Measurements from ENCODE around the gene TPD52L2. TPM values are rescaled to one million over a fixed set of nuclear protein-coding genes. Genes with fewer than 3 reads are reported as not detected.

Gene TPD52L2
- total RNA-seq, 1 experiment from 2014 or later: 293 TPM

- BruUV-seq (replicated peaks): no TSS peak
- Mint-ChIP-seq H3K4me1 (ENCODE audit: low read depth, unreplicated experiment) (peaks cover 23% of the 10 kb centered on the region), H3K27me3 (ENCODE audit: insufficient read depth, unreplicated experiment) (peaks cover 9% of the 10 kb centered on the region), H3K9me3 (ENCODE audit: unreplicated experiment) (no peaks in the 10 kb centered on the region), H3K27ac (ENCODE audit: unreplicated experiment) (no peak overlapping the region), H3K4me3 (ENCODE audit: unreplicated experiment) (peak overlapping the region; percentile 66), H3K36me3 (ENCODE audit: insufficient read depth, unreplicated experiment) (peaks cover 11% of the 10 kb centered on the region)
- H3K27me3 ChIP-seq (replicated peaks; ENCODE audit: control insufficient read depth, insufficient read depth, low read length): peaks cover 11% of the 10 kb centered on the region
- intact Hi-C loops (cut with micrococcal nuclease; ENCODE audit: unreplicated experiment): no loop called here
- ChIA-PET CTCF (no interaction called here), POLR2A (no interaction called here)
- no peak for DNase-seq
- peaks cover 36% of the 10 kb centered on the region for H3K4me1 ChIP-seq
- no peaks in the 10 kb centered on the region for H3K9me3 ChIP-seq
- TF ChIP-seq CTCF (IDR thresholded peaks at IDR 0.05; ENCODE audit: insufficient read depth in 1 of 2, low read depth in 1 of 2, low read length in 1 of 2, severe bottlenecking in 1 of 2, unreplicated experiment in 1 of 2): no peak
- peak overlapping the region; percentile 59 for H3K4me3 ChIP-seq (ENCODE audit: low read depth, low read length)
- H3K36me3 ChIP-seq (ENCODE audit: control insufficient read depth, insufficient read depth, low read length): no peaks in the 10 kb centered on the region
Observed at GRCh38 chr20:63831646-63831992, 33.5 kb upstream of the TPD52L2 start.

- no peak for TF ChIP-seq CTCF (IDR thresholded peaks at IDR 0.05; ENCODE audit: insufficient read depth in 1 of 2, low read depth in 1 of 2, low read length in 1 of 2, severe bottlenecking in 1 of 2, unreplicated experiment in 1 of 2)
- Mint-ChIP-seq H3K4me3 (ENCODE audit: unreplicated experiment) (peak overlapping the region; percentile 66), H3K9me3 (ENCODE audit: unreplicated experiment) (no peaks in the 10 kb centered on the region), H3K27ac (ENCODE audit: unreplicated experiment) (no peak overlapping the region), H3K36me3 (ENCODE audit: insufficient read depth, unreplicated experiment) (peaks cover 11% of the 10 kb centered on the region), H3K4me1 (ENCODE audit: low read depth, unreplicated experiment) (peaks cover 23% of the 10 kb centered on the region), H3K27me3 (ENCODE audit: insufficient read depth, unreplicated experiment) (peaks cover 9% of the 10 kb centered on the region)
- Histone ChIP-seq H3K4me1 (peaks cover 36% of the 10 kb centered on the region), H3K9me3 (no peaks in the 10 kb centered on the region), H3K36me3 (ENCODE audit: control insufficient read depth, insufficient read depth, low read length) (no peaks in the 10 kb centered on the region), H3K4me3 (ENCODE audit: low read depth, low read length) (peak overlapping the region; percentile 59), H3K27me3 (replicated peaks; ENCODE audit: control insufficient read depth, insufficient read depth, low read length) (peaks cover 11% of the 10 kb centered on the region)
- DNase-seq: peak; percentile 82 to 86
- BruUV-seq (replicated peaks): no TSS peak
- intact Hi-C loops (cut with micrococcal nuclease; ENCODE audit: unreplicated experiment): loop anchor here (2.0 kb wide), 1 partner anchor 33 kb away; the partner anchor contains the start of gene TPD52L2
- CTCF ChIA-PET: no interaction called here
- POLR2A ChIA-PET: no interaction called here
Observed at GRCh38 chr20:63831993-63832686, 32.9 kb upstream of the TPD52L2 start.

GRCh38 chr20:63833776-63834490 is 31.1 kb upstream of the TPD52L2 start:
- Histone ChIP-seq H3K4me3 (ENCODE audit: low read depth, low read length) (no peak overlapping the region), H3K4me1 (peaks cover 36% of the 10 kb centered on the region), H3K9me3 (no peaks in the 10 kb centered on the region), H3K27me3 (replicated peaks; ENCODE audit: control insufficient read depth, insufficient read depth, low read length) (peaks cover 7% of the 10 kb centered on the region), H3K36me3 (ENCODE audit: control insufficient read depth, insufficient read depth, low read length) (no peaks in the 10 kb centered on the region)
- peak overlapping the region; percentile 34 for H3K4me3 Mint-ChIP-seq (ENCODE audit: unreplicated experiment)
- H3K4me1 Mint-ChIP-seq (ENCODE audit: low read depth, unreplicated experiment): peaks cover 23% of the 10 kb centered on the region
- intact Hi-C loops (cut with micrococcal nuclease; ENCODE audit: unreplicated experiment): loop anchor here (2.0 kb wide), 1 partner anchor 31 kb away; the partner anchor contains the start of gene TPD52L2
- no peaks in the 10 kb centered on the region for H3K9me3 Mint-ChIP-seq (ENCODE audit: unreplicated experiment)
- H3K27ac Mint-ChIP-seq (ENCODE audit: unreplicated experiment): peak overlapping the region; percentile 69
- BruUV-seq (replicated peaks): no TSS peak
- ChIA-PET CTCF (no interaction called here), POLR2A (no interaction called here)
- peaks cover 11% of the 10 kb centered on the region for H3K36me3 Mint-ChIP-seq (ENCODE audit: insufficient read depth, unreplicated experiment)
- peaks cover 9% of the 10 kb centered on the region for H3K27me3 Mint-ChIP-seq (ENCODE audit: insufficient read depth, unreplicated experiment)
- no peak for TF ChIP-seq CTCF (IDR thresholded peaks at IDR 0.05; ENCODE audit: insufficient read depth in 1 of 2, low read depth in 1 of 2, low read length in 1 of 2, severe bottlenecking in 1 of 2, unreplicated experiment in 1 of 2)
- DNase-seq: no peak
